ENCODE data around the gene SLC7A6.
A peak's percentile ranks its signal among the peaks of the same experiment; 100 is the strongest.

SLC7A6 gene

GRCh38 chr16:68257906-68258800, 6.2 kb upstream of the SLC7A6 start:
- DNase-seq, result peak in 2 of 14 donors; percentile 14 to 23

GRCh38 chr16:68259007-68259825, 5.1 kb upstream of the SLC7A6 start:
- peak in 1 of 14 donors; percentile 70 for DNase-seq

DNA sequence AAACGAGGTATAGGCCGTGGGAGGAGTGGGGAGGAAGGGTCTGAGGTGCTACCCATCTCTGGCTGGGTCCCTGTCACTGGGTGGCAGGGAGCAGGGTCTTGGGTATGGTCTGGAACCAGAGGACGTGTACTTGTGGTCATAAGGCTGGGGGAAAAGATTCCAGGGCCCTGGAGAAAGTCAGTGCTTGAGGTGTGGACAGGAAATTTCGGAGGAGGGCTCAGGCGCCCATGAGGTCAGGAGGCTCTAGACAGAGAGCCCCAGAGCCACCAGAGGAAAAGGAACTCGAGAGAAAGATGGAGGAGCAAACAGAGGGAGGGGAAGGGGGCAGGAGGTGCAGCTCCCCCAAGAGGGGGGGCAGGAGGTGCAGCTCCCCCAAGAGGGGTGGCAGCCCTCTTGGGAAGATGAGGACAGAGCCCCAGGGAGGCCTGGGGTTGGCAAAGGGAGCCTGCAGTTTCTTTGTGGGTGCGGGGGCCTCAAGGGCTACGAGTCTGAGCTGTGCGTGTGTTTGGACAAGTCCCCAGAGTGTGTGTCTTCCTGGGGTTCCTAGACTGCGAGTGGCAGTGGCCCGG, 683 bp upstream of the SLC7A6 start:
- peak in 1 of 14 donors; percentile 35 for DNase-seq

DNA sequence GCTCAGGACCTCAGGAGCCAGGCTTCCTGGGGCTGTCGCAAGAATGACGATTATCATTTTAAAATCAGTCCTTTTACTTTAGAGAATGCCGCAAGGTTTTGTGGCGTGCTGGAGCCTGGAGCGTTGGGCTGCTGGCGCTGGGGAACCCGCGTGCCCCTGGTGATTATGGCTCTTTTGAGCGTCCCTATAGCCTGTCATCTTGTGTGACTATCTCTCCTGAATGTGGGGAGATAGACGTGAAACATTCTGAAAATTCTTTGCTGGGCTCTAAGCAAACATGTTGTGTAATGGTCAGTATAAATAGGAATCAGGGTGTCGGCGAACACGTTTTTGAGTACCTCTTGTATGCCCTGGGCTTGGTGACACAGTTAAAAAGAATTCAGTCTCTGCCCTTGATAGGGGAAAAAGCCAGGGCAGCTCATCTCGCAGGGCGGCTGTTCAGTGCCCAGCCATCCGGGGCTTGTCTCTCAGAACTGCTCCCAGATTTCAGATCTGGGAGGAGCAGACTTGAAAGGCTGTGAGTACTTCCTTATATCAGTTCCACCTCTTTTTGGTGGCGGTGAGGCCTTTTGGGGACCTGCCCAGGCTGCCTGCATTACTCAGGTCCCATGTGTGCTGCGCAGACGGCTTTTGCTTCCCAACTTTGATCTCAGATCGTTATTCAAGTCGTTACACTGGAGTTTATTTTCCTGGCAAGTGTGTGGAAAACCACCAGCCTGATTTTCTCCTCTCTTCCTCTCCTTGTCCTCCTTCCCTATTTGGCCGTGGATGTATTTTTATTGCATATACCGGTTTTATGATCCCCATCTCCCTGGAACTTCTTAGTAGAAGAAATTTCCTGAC, 973 bp downstream of the SLC7A6 start:
- DNase-seq, result peak in 8 of 14 donors; percentile 10 to 46 (median 24)

DNA sequence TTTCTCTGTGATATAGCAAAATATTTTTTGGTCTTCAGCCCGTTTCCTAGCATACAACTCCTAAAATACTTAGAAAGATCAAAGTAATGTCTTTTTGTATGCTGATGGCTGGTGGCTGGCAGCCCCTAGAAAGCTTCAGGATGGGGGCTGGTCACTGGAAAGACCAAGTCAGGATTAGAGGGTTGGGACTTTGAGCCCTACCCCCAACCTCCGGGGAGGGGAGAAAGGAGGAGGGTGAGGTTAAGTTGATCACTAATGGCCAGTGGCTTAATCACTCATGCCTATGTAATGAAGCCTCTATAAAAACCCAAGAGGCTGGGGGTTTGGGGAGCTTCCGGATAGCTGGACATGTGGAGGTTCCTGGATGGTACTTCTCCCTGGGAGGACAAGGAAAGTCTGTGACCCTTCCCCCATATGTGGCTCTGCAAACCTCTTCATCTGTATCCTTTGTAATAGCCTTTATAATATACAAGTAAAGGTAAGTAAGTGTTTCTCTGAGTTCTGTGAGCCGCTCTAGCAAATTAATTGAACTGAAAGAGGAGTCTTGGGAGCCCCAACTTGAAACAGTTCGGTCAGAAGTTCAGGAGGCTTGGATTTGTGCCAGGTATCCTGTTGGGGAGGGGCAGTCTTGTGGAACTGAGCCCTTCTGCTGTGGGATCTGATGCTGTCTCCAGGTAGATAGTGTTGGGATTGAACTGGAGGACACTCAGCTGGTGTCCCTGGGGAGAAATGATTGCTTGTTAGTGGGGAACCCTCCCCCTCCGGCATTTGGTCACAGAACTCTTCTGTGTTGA, 3.5 kb downstream of the SLC7A6 start:
- DNase-seq, result no peak

DNA sequence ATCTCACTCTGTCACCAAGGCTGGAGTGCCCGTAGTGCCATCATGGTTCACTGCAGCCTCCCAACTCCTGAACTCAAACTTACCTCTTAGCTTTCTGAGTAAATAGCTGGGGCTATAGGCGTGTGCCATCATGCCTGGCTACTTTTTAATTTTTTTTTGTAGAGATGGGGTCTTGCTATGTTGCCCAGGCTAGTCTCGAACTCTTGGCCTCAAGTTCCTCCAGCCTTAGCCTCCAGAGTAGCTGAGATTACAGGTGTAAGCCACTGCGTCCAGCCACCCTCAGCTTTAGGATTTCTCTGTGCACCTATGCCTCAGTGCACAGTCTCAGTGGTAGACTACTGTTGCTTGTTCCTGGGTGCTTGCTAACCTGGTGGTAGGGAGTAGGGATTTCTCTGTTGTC, 5.5 kb downstream of the SLC7A6 start:
- no peak for DNase-seq

- no peak for DNase-seq
These were observed 6.0 kb downstream of the SLC7A6 start for GRCh38 chr16:68270353-68270752.

DNA sequence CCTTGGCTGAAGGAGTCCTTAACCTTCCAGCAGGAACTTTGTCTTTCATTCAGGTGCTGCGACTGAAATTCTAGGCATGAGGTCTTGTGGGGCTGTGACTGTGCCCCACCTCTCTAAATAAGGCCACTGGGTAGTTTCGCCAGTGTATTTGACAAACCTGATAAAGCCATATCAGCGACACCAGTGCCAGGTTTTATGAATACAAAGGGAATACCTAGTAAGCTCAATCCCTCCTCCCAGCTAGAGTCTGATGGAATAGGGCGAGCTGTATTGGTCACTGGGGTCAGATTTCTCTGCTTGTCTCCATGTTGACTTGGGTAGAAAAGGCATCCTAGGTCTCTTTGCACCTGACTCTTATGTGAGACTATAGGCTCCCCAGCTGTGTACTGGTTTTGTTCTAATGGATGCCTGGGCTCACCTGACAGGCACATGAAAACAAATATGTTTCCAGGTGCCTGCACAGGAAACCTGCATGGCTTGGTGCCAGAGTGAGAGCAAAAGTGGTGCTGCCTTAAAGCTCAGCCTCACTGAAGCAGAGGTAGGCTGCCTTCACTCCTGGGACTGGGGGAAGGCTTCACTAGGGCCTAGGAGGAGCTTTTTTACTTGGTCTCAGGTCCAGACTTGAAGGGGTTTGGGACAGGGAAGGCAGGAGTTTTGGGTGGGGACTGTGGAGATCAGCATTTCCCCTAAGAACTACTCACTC, 8.3 kb downstream of the SLC7A6 start:
- DNase-seq, result no peak

DNA sequence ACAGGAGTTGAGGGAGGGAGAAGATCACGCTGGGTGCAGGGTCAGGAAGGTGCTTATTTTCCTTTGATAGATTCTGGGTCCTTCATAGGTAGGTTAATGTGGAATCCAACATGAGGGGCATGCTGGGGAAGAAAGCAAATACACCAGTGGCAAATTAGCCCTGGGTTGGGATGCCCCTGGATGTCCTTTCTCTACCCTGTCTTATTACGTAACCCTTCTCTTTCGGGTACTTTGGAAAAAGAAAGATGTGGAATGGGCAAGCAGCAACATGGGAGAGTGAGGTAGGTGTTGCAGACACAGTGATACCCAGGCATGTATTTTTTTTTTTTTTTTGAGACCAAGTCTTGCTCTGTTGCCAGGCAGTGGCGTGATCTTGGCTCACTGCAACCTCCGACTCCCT, 9.1 kb downstream of the SLC7A6 start:
- no peak for DNase-seq

DNA sequence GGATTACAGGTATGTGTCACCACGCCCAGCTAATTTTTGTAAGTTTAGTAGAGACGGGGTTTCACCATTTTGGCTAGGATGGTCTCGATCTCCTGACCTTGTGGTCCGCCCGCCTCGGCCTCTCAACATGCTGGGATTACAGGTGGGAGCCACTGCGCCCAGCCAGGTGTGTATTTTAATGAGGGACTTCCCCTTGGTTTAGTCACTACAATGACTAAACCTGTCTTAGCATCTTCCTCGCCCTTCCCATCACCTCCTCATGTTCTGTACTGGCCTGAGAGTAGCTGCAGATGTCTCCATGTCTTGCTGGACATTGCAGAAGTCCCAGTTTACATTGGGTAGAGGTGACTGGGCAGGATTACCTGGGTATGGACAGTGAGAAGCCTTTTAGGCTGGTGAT, 9.6 kb downstream of the SLC7A6 start:
- DNase-seq, result no peak

GRCh38 chr16:68274441-68274840, 10.1 kb downstream of the SLC7A6 start:
- DNase-seq, result no peak

DNA sequence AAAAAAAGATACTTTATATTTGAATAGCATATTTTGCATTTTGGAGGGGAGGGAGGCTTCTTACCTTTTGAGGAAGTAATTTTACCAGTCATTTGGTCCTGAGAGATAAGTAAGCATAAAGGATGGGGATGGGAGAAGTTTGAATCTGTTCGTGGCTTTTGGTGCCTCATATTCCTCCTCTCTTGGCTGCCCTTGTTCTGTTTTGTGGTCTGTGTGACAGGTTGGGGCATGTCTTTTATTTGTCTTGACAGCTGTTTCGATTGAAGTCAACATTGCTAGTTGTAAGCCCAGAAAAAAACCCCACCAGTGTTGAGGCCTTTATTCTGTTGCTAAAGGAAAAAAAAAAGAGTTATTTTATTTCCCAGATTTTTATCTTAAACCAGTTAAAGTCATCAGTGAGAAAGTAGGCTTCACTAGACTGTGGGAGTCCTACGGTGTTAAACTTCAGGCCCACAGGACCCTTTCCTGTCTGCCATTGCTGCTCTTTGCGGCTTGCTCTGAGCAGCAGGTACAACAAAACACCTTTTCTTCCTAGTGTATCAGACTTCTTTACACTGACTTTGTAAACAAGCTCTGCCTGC, 11.4 kb downstream of the SLC7A6 start:
- DNase-seq, result no peak

- no peak for DNase-seq
These were observed 11.9 kb downstream of the SLC7A6 start for GRCh38 chr16:68276223-68276622.

- DNase-seq, result no peak
These were observed 15.6 kb downstream of the SLC7A6 start for GRCh38 chr16:68279726-68280558.

- no peak for DNase-seq
These were observed 17.2 kb downstream of the SLC7A6 start for GRCh38 chr16:68281368-68282063.

DNA sequence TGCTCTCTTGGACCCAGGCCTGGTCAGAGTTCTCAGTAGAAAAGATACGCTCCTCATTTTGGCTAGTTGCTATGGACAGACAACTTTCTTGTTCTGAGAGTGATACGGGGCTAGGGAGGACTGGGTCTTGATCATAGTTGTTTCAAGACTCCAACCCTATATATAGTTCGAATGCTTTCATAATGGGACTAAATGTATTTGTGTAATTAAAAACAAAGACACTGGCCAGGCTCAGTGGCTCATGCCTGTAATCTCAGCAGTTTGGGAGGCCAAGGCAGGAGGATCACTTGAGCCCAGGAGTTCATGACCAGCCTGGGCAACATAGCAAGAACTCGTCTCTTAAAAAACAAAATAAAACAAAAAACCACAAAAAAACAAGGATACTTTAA, 17.7 kb downstream of the SLC7A6 start:
- DNase-seq, result no peak

- DNase-seq, result no peak
These were observed 19.0 kb downstream of the SLC7A6 start for GRCh38 chr16:68283346-68283745.

- DNase-seq, result no peak
These were observed 19.7 kb downstream of the SLC7A6 start for GRCh38 chr16:68283801-68284598.

Measured in C1 segment of cervical spinal cord (tissue), 14 donors.